GM23338 (cell line): ENCODE measurements around the gene EFNB3.

Experiments
- CREB1 ChIP-seq: fragments of 250-450 bp; sonication (Bioruptor Pico); IDR thresholded peaks from 2 replicates; pipeline ENCODE4 v1.5.0; 2020; ENCODE audit warnings: low read depth, mild to moderate bottlenecking, moderate library complexity
- EZH2 ChIP-seq: fragments of 200-600 bp; sonication (generic); IDR thresholded peaks from one replicate; pipeline ENCODE4 v1.8.0; 2017; ENCODE audit warnings: antibody characterized with exemption, mild to moderate bottlenecking, low read depth; ENCODE audit not compliant: unreplicated experiment
- EZH2phosphoT487 ChIP-seq: fragments of 200-600 bp; sonication (generic); IDR thresholded peaks from one replicate; pipeline ENCODE4 v1.8.1; 2018; ENCODE audit warnings: antibody characterized with exemption; ENCODE audit not compliant: unreplicated experiment
- JUNB ChIP-seq: IDR thresholded peaks from one replicate; pipeline ENCODE4 v1.6.1; 2016; ENCODE audit warnings: antibody characterized with exemption; ENCODE audit not compliant: unreplicated experiment
- POLR2AphosphoS5 ChIP-seq: IDR thresholded peaks from 2 replicates; pipeline ENCODE4 v1.6.1; 2016; ENCODE audit warnings: antibody characterized with exemption, low read depth
- ZNF331 ChIP-seq: fragments of 250-450 bp; sonication (Bioruptor Pico); IDR thresholded peaks from 2 replicates; pipeline ENCODE4 v1.5.0; 2020; ENCODE audit warnings: low read depth, mild to moderate bottlenecking, moderate library complexity
- TF ChIP-seq, protein P1 (sequence below), 2 experiments: fragments of 200-600 bp in 1 of 2; sonication (generic) in 1 of 2; conservative IDR thresholded peaks; 2 replicates each; pipeline versions ENCODE4 v1.5.1 to v1.6.1; 2016 to 2017; ENCODE audit warnings: antibody characterized with exemption in 2 of 2, low read depth in 2 of 2, mild to moderate bottlenecking in 2 of 2, moderate library complexity in 1 of 2
- TF ChIP-seq, protein P2 (sequence below): IDR thresholded peaks from 2 replicates; pipeline ENCODE4 v1.6.1; 2016; ENCODE audit warnings: antibody characterized with exemption
- TF ChIP-seq, protein P3 (sequence below): IDR thresholded peaks from one replicate; pipeline ENCODE4 v1.6.1; 2018; ENCODE audit warnings: antibody characterized with exemption; ENCODE audit not compliant: unreplicated experiment

DNA sequence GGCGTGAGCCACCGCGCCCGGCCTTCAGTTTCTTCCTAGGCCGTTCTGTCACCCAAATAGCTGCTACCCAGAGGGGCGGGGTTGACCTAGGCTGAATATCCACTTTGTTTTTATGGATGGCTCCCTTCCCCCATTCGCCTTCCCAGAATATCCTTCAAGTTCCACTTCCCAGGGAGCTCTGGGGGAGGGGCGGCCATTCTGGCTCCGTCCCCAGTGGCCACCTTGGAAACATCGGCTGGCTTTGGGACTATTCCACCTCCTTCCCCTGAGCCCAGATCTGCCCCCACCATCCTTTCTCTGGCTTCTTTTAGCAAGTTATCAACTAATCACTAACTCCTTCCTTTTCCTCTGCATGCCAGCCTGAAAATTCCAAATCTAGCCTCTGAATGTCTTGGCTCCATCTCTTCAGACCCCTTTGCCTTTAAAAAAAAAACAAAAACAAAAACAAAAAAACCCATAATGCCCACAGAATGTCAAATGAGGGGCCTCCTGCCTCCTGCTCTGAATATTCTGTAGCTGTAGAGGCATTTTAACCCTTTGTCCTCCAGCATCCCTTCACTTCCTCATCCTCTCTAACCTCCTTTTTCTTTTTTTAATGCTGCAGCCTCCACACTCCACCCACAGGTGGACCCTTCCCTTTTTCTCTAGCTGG lies 47.9 kb upstream of the EFNB3 start:
- TF ChIP-seq, protein P1, sequence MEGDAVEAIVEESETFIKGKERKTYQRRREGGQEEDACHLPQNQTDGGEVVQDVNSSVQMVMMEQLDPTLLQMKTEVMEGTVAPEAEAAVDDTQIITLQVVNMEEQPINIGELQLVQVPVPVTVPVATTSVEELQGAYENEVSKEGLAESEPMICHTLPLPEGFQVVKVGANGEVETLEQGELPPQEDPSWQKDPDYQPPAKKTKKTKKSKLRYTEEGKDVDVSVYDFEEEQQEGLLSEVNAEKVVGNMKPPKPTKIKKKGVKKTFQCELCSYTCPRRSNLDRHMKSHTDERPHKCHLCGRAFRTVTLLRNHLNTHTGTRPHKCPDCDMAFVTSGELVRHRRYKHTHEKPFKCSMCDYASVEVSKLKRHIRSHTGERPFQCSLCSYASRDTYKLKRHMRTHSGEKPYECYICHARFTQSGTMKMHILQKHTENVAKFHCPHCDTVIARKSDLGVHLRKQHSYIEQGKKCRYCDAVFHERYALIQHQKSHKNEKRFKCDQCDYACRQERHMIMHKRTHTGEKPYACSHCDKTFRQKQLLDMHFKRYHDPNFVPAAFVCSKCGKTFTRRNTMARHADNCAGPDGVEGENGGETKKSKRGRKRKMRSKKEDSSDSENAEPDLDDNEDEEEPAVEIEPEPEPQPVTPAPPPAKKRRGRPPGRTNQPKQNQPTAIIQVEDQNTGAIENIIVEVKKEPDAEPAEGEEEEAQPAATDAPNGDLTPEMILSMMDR (conservative IDR thresholded peaks at IDR 0.05; ENCODE audit: low read depth in 2 of 2), result peak; percentile 27 to 39; a peak in 3 of 4 replicates
- TF ChIP-seq, protein P2, sequence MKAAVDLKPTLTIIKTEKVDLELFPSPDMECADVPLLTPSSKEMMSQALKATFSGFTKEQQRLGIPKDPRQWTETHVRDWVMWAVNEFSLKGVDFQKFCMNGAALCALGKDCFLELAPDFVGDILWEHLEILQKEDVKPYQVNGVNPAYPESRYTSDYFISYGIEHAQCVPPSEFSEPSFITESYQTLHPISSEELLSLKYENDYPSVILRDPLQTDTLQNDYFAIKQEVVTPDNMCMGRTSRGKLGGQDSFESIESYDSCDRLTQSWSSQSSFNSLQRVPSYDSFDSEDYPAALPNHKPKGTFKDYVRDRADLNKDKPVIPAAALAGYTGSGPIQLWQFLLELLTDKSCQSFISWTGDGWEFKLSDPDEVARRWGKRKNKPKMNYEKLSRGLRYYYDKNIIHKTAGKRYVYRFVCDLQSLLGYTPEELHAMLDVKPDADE, result no peak
- TF ChIP-seq POLR2AphosphoS5, result peak; percentile 44; the same call in 1 of the 2 replicates
- no peak for TF ChIP-seq JUNB
- TF ChIP-seq ZNF331 (CRISPR knock-in tag), result no peak
- TF ChIP-seq CREB1, result no peak; the same call in 1 of the 2 replicates
- no peak for TF ChIP-seq EZH2
- TF ChIP-seq, protein P3, sequence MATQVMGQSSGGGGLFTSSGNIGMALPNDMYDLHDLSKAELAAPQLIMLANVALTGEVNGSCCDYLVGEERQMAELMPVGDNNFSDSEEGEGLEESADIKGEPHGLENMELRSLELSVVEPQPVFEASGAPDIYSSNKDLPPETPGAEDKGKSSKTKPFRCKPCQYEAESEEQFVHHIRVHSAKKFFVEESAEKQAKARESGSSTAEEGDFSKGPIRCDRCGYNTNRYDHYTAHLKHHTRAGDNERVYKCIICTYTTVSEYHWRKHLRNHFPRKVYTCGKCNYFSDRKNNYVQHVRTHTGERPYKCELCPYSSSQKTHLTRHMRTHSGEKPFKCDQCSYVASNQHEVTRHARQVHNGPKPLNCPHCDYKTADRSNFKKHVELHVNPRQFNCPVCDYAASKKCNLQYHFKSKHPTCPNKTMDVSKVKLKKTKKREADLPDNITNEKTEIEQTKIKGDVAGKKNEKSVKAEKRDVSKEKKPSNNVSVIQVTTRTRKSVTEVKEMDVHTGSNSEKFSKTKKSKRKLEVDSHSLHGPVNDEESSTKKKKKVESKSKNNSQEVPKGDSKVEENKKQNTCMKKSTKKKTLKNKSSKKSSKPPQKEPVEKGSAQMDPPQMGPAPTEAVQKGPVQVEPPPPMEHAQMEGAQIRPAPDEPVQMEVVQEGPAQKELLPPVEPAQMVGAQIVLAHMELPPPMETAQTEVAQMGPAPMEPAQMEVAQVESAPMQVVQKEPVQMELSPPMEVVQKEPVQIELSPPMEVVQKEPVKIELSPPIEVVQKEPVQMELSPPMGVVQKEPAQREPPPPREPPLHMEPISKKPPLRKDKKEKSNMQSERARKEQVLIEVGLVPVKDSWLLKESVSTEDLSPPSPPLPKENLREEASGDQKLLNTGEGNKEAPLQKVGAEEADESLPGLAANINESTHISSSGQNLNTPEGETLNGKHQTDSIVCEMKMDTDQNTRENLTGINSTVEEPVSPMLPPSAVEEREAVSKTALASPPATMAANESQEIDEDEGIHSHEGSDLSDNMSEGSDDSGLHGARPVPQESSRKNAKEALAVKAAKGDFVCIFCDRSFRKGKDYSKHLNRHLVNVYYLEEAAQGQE, result peak; percentile 18
- TF ChIP-seq EZH2phosphoT487, result no peak
